BLaER1 (cell line): ENCODE measurements around the gene FOXK1.

ENCODE experiments used
- H3K27ac ChIP-seq: shearing (Covaris generic); formaldehyde crosslinking; 2 replicates; pipeline ENCODE4 v1.8.1; 2022
- H3K27me3 ChIP-seq: shearing (Covaris generic); formaldehyde crosslinking; 2 replicates; pipeline ENCODE4 v1.8.1; 2022
- H3K36me3 ChIP-seq: shearing (Covaris generic); formaldehyde crosslinking; 2 replicates; pipeline ENCODE4 v1.8.1; 2022
- H3K4me1 ChIP-seq: shearing (Covaris generic); formaldehyde crosslinking; 2 replicates; pipeline ENCODE4 v1.8.1; 2022
- H3K4me2 ChIP-seq: shearing (Covaris generic); formaldehyde crosslinking; 2 replicates; pipeline ENCODE4 v1.8.1; 2022
- H3K4me3 ChIP-seq: shearing (Covaris generic); formaldehyde crosslinking; 2 replicates; pipeline ENCODE4 v1.8.1; 2022
- H3K9ac ChIP-seq: shearing (Covaris generic); formaldehyde crosslinking; 2 replicates; pipeline ENCODE4 v1.8.1; 2022
- H3K9me3 ChIP-seq: shearing (Covaris generic); formaldehyde crosslinking; 2 replicates; pipeline ENCODE4 v1.8.1; 2022
- H4K20me1 ChIP-seq: shearing (Covaris generic); formaldehyde crosslinking; 2 replicates; pipeline ENCODE4 v1.8.1; 2022
- Cebpa-rat ChIP-seq: shearing (Covaris generic); IDR thresholded peaks from 2 replicates; pipeline ENCODE4 v1.8.1; 2022

Gene FOXK1

GRCh38 chr7:4814433-4814832 lies 132.3 kb downstream of the FOXK1 start:
- Histone ChIP-seq H3K4me2 (peak overlapping the region; percentile 97), H3K4me1 (peaks cover 100% of the 10 kb centered on the region), H3K9me3 (no peaks in the 10 kb centered on the region; the same call in 1 of the 2 replicates), H3K27ac (peak overlapping the region; percentile 82), H3K9ac (peak overlapping the region; percentile 64; the same call in 1 of the 2 replicates), H3K36me3 (no peaks in the 10 kb centered on the region; the same call in 1 of the 2 replicates), H4K20me1 (no peaks in the 10 kb centered on the region), H3K4me3 (0 out of 2 replicates have a peak overlapping the region, but pooled peaks have one; percentile 13), H3K27me3 (no peaks in the 10 kb centered on the region)
- no peak for TF ChIP-seq Cebpa-rat

DNA sequence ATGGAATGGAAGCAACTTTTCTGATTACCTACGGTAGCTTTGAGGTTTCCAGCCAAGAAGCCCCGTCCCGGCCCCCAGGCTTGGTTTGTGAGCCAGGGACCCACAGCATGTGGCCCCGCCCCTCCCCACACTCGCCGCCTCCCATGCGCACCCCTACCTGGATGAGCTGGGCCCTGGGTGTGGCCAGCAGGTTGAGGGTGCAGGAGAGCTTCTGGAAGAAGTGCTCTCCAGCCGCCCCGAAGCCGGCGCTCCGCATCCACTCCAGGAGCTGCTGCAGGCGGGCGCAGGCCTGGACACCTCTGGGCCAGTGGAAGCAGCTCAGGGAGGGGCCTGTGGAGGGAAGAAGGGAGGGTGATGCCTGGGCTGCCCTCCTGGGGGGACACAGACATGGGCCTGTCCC lies 133.0 kb downstream of the FOXK1 start:
- Histone ChIP-seq H3K4me2 (peak overlapping the region; percentile 97), H3K36me3 (no peaks in the 10 kb centered on the region; the same call in 1 of the 2 replicates), H3K4me3 (no peak overlapping the region), H3K9me3 (no peaks in the 10 kb centered on the region; the same call in 1 of the 2 replicates), H3K9ac (no peak overlapping the region; the same call in 1 of the 2 replicates), H3K4me1 (peaks cover 100% of the 10 kb centered on the region), H4K20me1 (no peaks in the 10 kb centered on the region), H3K27me3 (no peaks in the 10 kb centered on the region), H3K27ac (peak overlapping the region; percentile 82)
- no peak for TF ChIP-seq Cebpa-rat

DNA sequence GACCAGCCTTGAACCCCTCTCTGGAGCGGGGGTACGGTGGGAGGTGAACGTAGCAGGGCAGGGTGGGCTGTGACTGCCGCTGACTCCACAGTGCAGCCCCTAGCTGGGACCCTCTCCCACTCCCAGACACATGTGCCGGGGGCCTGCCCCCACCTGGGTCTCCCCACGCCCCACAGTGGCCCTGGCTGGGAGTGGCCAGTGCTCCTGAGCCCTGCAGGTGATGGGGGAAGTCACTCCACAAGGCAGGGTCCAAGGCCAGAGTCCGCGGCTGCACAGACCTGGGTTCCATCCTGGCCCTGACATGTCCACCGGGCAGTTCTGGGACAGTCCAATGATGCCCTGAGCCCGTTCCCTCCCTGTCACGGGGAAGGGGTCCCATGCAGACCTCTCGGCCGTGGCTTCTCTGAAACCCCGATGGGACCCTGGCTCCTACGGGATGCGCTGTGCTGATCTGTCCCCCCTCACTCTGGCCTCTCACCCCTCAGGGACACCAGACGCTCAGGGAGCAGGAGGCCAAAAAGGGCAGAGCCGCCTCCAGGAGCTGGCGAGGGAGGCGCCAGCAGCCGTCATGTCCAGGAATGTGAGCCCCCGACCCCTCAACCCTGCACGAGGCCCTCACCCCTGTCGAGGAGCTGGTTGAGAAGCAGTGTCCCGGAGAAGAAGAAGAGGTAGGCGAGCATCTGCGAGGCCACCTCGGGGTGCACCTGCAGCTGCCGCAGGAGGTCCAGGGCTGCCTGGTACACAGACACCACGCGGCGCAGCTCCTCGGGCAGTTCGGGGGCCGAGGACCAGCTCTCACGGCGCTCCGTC lies 133.7 kb downstream of the FOXK1 start:
- peaks cover 100% of the 10 kb centered on the region for H3K4me1 ChIP-seq
- no peak for TF ChIP-seq Cebpa-rat
- H3K4me2 ChIP-seq = peak overlapping the region; percentile 97
- no peaks in the 10 kb centered on the region for H4K20me1 ChIP-seq
- H3K9me3 ChIP-seq = no peaks in the 10 kb centered on the region; the same call in 1 of the 2 replicates
- peak overlapping the region; percentile 28; the same call in 1 of the 2 replicates for H3K9ac ChIP-seq
- H3K27ac ChIP-seq = peak overlapping the region; percentile 82
- no peaks in the 10 kb centered on the region; the same call in 1 of the 2 replicates for H3K36me3 ChIP-seq
- H3K4me3 ChIP-seq = no peak overlapping the region
- no peaks in the 10 kb centered on the region for H3K27me3 ChIP-seq

DNA sequence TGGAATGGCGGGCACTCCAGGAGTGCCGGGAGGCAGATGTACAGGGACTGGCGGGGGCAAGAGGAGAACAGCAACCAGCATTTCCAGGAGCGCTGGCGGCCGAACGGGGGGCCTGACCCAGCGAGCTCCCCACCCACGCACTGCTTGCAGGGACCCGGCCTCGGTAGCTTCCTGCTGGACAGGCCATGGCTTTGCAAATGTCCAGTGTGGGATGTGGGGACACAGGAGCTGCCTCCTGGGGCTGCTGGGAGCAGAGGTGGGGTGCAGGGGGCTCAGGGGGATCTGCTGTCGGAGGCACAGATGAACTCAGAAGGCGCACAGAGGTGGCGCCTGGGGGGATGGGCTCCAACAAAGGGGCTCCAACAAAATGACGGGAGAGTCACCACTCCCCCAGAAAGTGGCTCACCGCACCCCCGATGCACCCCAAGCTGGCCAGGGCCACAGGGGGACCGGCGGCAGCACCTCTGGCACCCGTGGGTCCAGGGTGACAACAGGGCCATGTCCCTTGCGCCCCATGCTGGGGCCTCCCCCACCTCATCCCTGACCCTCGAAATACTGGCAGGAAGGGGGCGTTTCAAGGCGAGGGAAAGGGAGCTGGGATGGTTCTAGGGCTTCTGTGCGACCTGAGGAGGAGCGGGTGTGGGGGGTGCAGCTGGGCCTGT lies 134.5 kb downstream of the FOXK1 start:
- no peak for TF ChIP-seq Cebpa-rat
- Histone ChIP-seq H3K36me3 (no peaks in the 10 kb centered on the region; the same call in 1 of the 2 replicates), H3K27me3 (no peaks in the 10 kb centered on the region), H3K27ac (no peak overlapping the region), H4K20me1 (no peaks in the 10 kb centered on the region), H3K4me3 (no peak overlapping the region), H3K4me2 (peak overlapping the region; percentile 97), H3K9me3 (no peaks in the 10 kb centered on the region; the same call in 1 of the 2 replicates), H3K4me1 (peaks cover 99% of the 10 kb centered on the region), H3K9ac (peak overlapping the region; percentile 28; the same call in 1 of the 2 replicates)

DNA sequence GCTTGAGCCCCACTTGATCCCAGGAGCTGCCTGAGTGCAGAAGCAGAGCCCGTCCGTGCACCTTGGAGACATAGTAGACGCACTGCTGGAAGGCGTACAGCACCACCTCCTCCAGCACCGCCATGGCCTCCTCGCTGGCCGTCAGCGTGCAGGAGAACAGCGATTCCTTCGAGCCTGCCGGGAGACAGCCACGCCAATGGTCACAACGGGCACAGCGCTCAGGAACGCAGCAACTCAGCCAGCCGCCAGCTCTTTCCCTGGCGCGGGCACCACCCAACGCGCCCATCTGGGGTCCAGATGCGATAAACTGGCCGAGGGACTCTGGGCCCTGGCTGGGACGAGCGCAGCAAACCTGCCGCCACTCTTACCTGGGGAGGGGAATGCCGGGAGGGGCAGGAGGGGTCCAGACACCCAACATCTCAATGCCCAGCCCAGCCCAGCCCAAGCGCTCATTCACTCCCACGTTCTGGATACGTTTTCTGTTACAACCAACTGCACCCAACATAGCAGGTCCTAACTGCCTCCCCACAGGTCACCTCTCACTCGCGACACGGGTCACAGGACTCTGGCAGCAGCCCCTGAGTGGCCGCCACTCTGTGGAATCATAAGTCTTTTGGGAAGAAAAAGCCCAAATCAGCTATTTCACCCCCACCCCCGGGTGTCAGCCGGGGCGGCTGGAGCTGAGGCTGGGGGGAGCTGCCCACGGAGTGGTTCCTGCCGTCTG lies 135.2 kb downstream of the FOXK1 start:
- no peaks in the 10 kb centered on the region for H3K27me3 ChIP-seq
- H3K4me2 ChIP-seq = peak overlapping the region; percentile 97
- no peaks in the 10 kb centered on the region; the same call in 1 of the 2 replicates for H3K36me3 ChIP-seq
- TF ChIP-seq Cebpa-rat = no peak
- peak overlapping the region; percentile 1; the same call in 1 of the 2 replicates for H3K4me3 ChIP-seq
- H3K9ac ChIP-seq = peak overlapping the region; percentile 62
- H3K27ac ChIP-seq = peak overlapping the region; percentile 81
- peaks cover 99% of the 10 kb centered on the region for H3K4me1 ChIP-seq
- no peaks in the 10 kb centered on the region for H4K20me1 ChIP-seq
- H3K9me3 ChIP-seq = no peaks in the 10 kb centered on the region; the same call in 1 of the 2 replicates

- Histone ChIP-seq H3K27ac (peak overlapping the region; percentile 81), H4K20me1 (no peaks in the 10 kb centered on the region), H3K9me3 (no peaks in the 10 kb centered on the region), H3K4me1 (peaks cover 99% of the 10 kb centered on the region), H3K27me3 (no peaks in the 10 kb centered on the region), H3K4me2 (peak overlapping the region; percentile 97), H3K4me3 (peak overlapping the region; percentile 1; the same call in 1 of the 2 replicates), H3K36me3 (no peaks in the 10 kb centered on the region), H3K9ac (peak overlapping the region; percentile 62)
- TF ChIP-seq Cebpa-rat = no peak
Observed at GRCh38 chr7:4818000-4818794, 136.1 kb downstream of the FOXK1 start.

GRCh38 chr7:4819560-4820404 lies 137.7 kb downstream of the FOXK1 start:
- Histone ChIP-seq H3K27ac (peak overlapping the region; percentile 81), H3K9me3 (no peaks in the 10 kb centered on the region), H3K27me3 (no peaks in the 10 kb centered on the region), H3K9ac (peak overlapping the region; percentile 60), H3K4me2 (peak overlapping the region; percentile 97), H3K4me3 (peak overlapping the region; percentile 50), H3K4me1 (peaks cover 95% of the 10 kb centered on the region), H3K36me3 (no peaks in the 10 kb centered on the region), H4K20me1 (no peaks in the 10 kb centered on the region)
- no peak for TF ChIP-seq Cebpa-rat

DNA sequence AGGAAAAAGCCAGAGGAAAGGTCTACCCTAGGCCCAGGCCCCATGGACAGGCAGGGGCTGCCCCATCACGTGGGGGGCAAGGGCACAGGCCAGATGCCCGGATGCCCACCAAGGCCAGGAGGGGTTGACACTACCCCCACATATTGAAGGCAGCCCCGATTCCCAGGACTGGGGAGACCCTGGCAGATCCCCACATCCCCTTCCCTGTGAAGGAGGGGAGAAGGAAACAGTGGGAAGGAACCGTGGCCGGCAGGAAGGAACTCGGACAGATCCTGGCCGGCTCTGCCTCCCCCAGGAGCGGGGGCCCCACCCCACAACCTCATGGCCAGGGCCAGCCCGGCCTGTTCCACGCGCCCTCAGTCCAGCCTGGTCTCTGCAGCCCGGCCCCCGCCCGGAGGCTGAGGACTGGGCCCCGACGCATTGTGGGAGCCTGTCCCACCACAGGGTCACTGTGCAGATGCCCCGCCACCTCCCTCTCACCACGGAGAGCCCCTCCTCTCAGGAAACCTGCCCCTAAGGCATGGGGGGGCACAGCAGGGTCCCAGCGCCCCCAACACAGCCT lies 138.4 kb downstream of the FOXK1 start:
- peak overlapping the region; percentile 97 for H3K4me2 ChIP-seq
- no peaks in the 10 kb centered on the region for H4K20me1 ChIP-seq
- no peaks in the 10 kb centered on the region for H3K9me3 ChIP-seq
- H3K27me3 ChIP-seq = no peaks in the 10 kb centered on the region
- no peak for TF ChIP-seq Cebpa-rat
- H3K4me3 ChIP-seq = peak overlapping the region; percentile 50; the same call in 1 of the 2 replicates
- peak overlapping the region; percentile 81 for H3K27ac ChIP-seq
- no peaks in the 10 kb centered on the region for H3K36me3 ChIP-seq
- H3K4me1 ChIP-seq = peaks cover 94% of the 10 kb centered on the region
- H3K9ac ChIP-seq = peak overlapping the region; percentile 60; the same call in 1 of the 2 replicates
